Dendritic cell treated with granulocyte-macrophage colony-stimulating factor and Interleukin-4, amounts not matched to agents 40 ng/mL and 50 ng/mL, for 4 days (primary cell): ENCODE data around the gene ATRIP.
"Not testable (repeated sequence)": the region's sequence is repeated elsewhere in the genome, so short reads cannot be mapped to it uniquely, and the experiment has no call there.

Experiments used
- H3K27ac Mint-ChIP-seq: one replicate; pipeline ENCODE4 v1.8.0; 2022; ENCODE audit warnings: mild to moderate bottlenecking, mixed read lengths
- H3K27me3 Mint-ChIP-seq: one replicate; pipeline ENCODE4 v1.8.0; 2022; ENCODE audit warnings: mild to moderate bottlenecking, mixed read lengths
- H3K36me3 Mint-ChIP-seq: one replicate; pipeline ENCODE4 v1.8.0; 2022; ENCODE audit warnings: low read depth, mixed read lengths
- H3K4me1 Mint-ChIP-seq: one replicate; pipeline ENCODE4 v1.8.0; 2022; ENCODE audit warnings: low read depth, mixed read lengths
- H3K4me3 Mint-ChIP-seq: one replicate; pipeline ENCODE4 v1.8.0; 2022; ENCODE audit warnings: mild to moderate bottlenecking, moderate library complexity, mixed read lengths
- H3K9me3 Mint-ChIP-seq: one replicate; pipeline ENCODE4 v1.8.0; 2022; ENCODE audit warnings: mixed read lengths
- intact Hi-C: fragments of 100-400 bp; cut with micrococcal nuclease; formaldehyde crosslinking; loops from one replicate; pipeline ENCODE4 v1.15.0; 2022

ATRIP gene

GRCh38 chr3:48446043-48446424, 503 bp upstream of the ATRIP start:
- Mint-ChIP-seq H3K4me1 (peaks cover 28% of the 10 kb centered on the region), H3K27me3 (no peaks in the 10 kb centered on the region), H3K36me3 (peaks cover 54% of the 10 kb centered on the region), H3K27ac (peak overlapping the region; percentile 93), H3K4me3 (peak overlapping the region; percentile 79), H3K9me3 (no peaks in the 10 kb centered on the region)
- intact Hi-C loops, result no loop called here

- no peak overlapping the region for H3K4me3 Mint-ChIP-seq
- no peaks in the 10 kb centered on the region for H3K9me3 Mint-ChIP-seq
- peaks cover 21% of the 10 kb centered on the region for H3K4me1 Mint-ChIP-seq
- H3K36me3 Mint-ChIP-seq, result peaks cover 69% of the 10 kb centered on the region
- no peaks in the 10 kb centered on the region for H3K27me3 Mint-ChIP-seq
- no peak overlapping the region for H3K27ac Mint-ChIP-seq
- intact Hi-C loops, result no loop called here
These were observed 4.7 kb downstream of the ATRIP start for GRCh38 chr3:48451270-48451669.

GRCh38 chr3:48456456-48456855, 9.9 kb downstream of the ATRIP start:
- H3K9me3 Mint-ChIP-seq, result no peaks in the 10 kb centered on the region
- H3K27ac Mint-ChIP-seq, result no peak overlapping the region
- intact Hi-C loops, result no loop called here
- peaks cover 90% of the 10 kb centered on the region for H3K36me3 Mint-ChIP-seq
- no peak overlapping the region for H3K4me3 Mint-ChIP-seq
- H3K4me1 Mint-ChIP-seq, result no peaks in the 10 kb centered on the region
- H3K27me3 Mint-ChIP-seq, result no peaks in the 10 kb centered on the region

- Mint-ChIP-seq H3K27me3 (no peaks in the 10 kb centered on the region), H3K4me1 (no peaks in the 10 kb centered on the region), H3K9me3 (no peaks in the 10 kb centered on the region), H3K36me3 (peaks cover 70% of the 10 kb centered on the region), H3K4me3 (no peak overlapping the region), H3K27ac (no peak overlapping the region)
- intact Hi-C loops, result no loop called here
These were observed 12.8 kb downstream of the ATRIP start for GRCh38 chr3:48459331-48459730.

- H3K27me3 Mint-ChIP-seq, result no peaks in the 10 kb centered on the region
- no peak overlapping the region for H3K4me3 Mint-ChIP-seq
- H3K36me3 Mint-ChIP-seq, result peaks cover 64% of the 10 kb centered on the region
- intact Hi-C loops, result loop anchor here (10.0 kb wide), 1 partner anchor 225 kb away; the partner anchor contains the start of gene NCKIPSD
- no peaks in the 10 kb centered on the region for H3K9me3 Mint-ChIP-seq
- no peak overlapping the region for H3K27ac Mint-ChIP-seq
- peaks cover 3% of the 10 kb centered on the region for H3K4me1 Mint-ChIP-seq
These were observed 13.4 kb downstream of the ATRIP start for GRCh38 chr3:48459773-48460516.

- Mint-ChIP-seq H3K9me3 (no peaks in the 10 kb centered on the region), H3K36me3 (peaks cover 60% of the 10 kb centered on the region), H3K4me1 (peaks cover 8% of the 10 kb centered on the region), H3K4me3 (no peak overlapping the region), H3K27ac (no peak overlapping the region), H3K27me3 (no peaks in the 10 kb centered on the region)
- intact Hi-C loops, result loop anchor here (10.0 kb wide), 1 partner anchor 224 kb away; the partner anchor contains the start of gene NCKIPSD
These were observed 14.0 kb downstream of the ATRIP start for GRCh38 chr3:48460517-48460902.

GRCh38 chr3:48461767-48462166, 15.2 kb downstream of the ATRIP start:
- H3K27me3 Mint-ChIP-seq, H3K9me3 Mint-ChIP-seq, H3K27ac Mint-ChIP-seq, H3K4me3 Mint-ChIP-seq: not testable (repeated sequence)
- intact Hi-C loops, result loop anchor here (10.0 kb wide), 1 partner anchor 223 kb away; the partner anchor contains the start of gene NCKIPSD
- Mint-ChIP-seq H3K4me1 (peaks cover 15% of the 10 kb centered on the region), H3K36me3 (peaks cover 60% of the 10 kb centered on the region)

- no peak overlapping the region for H3K27ac Mint-ChIP-seq
- H3K4me1 Mint-ChIP-seq, result peaks cover 34% of the 10 kb centered on the region
- H3K36me3 Mint-ChIP-seq, result peaks cover 71% of the 10 kb centered on the region
- no peaks in the 10 kb centered on the region for H3K27me3 Mint-ChIP-seq
- no peak overlapping the region for H3K4me3 Mint-ChIP-seq
- intact Hi-C loops, result loop anchor here (10.0 kb wide), 1 partner anchor 221 kb away; the partner anchor contains the start of gene NCKIPSD
- H3K9me3 Mint-ChIP-seq, result no peaks in the 10 kb centered on the region
These were observed 17.2 kb downstream of the ATRIP start for GRCh38 chr3:48463703-48464102.

GRCh38 chr3:48464713-48465221, 18.2 kb downstream of the ATRIP start:
- no peaks in the 10 kb centered on the region for H3K9me3 Mint-ChIP-seq
- H3K36me3 Mint-ChIP-seq, result peaks cover 71% of the 10 kb centered on the region
- no peak overlapping the region for H3K4me3 Mint-ChIP-seq
- peak overlapping the region; percentile 100 for H3K27ac Mint-ChIP-seq
- H3K4me1 Mint-ChIP-seq, result peaks cover 45% of the 10 kb centered on the region
- no peaks in the 10 kb centered on the region for H3K27me3 Mint-ChIP-seq
- intact Hi-C loops, result loop anchor here (1.0 to 10.0 kb wide), 3 partner anchors 9 to 220 kb away; partner anchors contain the start of gene NCKIPSD

GRCh38 chr3:48465237-48465530, 18.6 kb downstream of the ATRIP start:
- Mint-ChIP-seq H3K36me3 (peaks cover 71% of the 10 kb centered on the region), H3K27ac (peak overlapping the region; percentile 100), H3K27me3 (no peaks in the 10 kb centered on the region), H3K4me3 (no peak overlapping the region), H3K4me1 (peaks cover 49% of the 10 kb centered on the region), H3K9me3 (no peaks in the 10 kb centered on the region)
- intact Hi-C loops, result loop anchor here (1.0 to 10.0 kb wide), 3 partner anchors 8 to 220 kb away; partner anchors contain the start of gene NCKIPSD

GRCh38 chr3:48465531-48466378, 19.2 kb downstream of the ATRIP start:
- Mint-ChIP-seq H3K36me3 (peaks cover 71% of the 10 kb centered on the region), H3K4me1 (peaks cover 54% of the 10 kb centered on the region), H3K27me3 (no peaks in the 10 kb centered on the region), H3K27ac (peak overlapping the region; percentile 100), H3K4me3 (peak overlapping the region; percentile 87), H3K9me3 (no peaks in the 10 kb centered on the region)
- intact Hi-C loops, result loop anchor here (1.0 to 10.0 kb wide), 3 partner anchors 8 to 219 kb away; partner anchors contain the start of gene NCKIPSD

GRCh38 chr3:48466386-48467109, 20.0 kb downstream of the ATRIP start:
- peaks cover 67% of the 10 kb centered on the region for H3K36me3 Mint-ChIP-seq

GRCh38 chr3:48467110-48467454, 20.5 kb downstream of the ATRIP start:
- Mint-ChIP-seq H3K9me3 (no peaks in the 10 kb centered on the region), H3K27me3 (no peaks in the 10 kb centered on the region), H3K4me1 (peaks cover 59% of the 10 kb centered on the region), H3K27ac (peak overlapping the region; percentile 100), H3K4me3 (peak overlapping the region; percentile 87), H3K36me3 (peaks cover 65% of the 10 kb centered on the region)
- intact Hi-C loops, result loop anchor here (10.0 kb wide), 1 partner anchor 218 kb away; the partner anchor contains the start of gene NCKIPSD

More at GRCh38 chr3:48466386-48467109, 20.0 kb downstream of the ATRIP start:
- Mint-ChIP-seq H3K27me3 (no peaks in the 10 kb centered on the region), H3K27ac (peak overlapping the region; percentile 100), H3K4me3 (peak overlapping the region; percentile 87), H3K4me1 (peaks cover 59% of the 10 kb centered on the region), H3K9me3 (no peaks in the 10 kb centered on the region)
- intact Hi-C loops, result loop anchor here (10.0 kb wide), 1 partner anchor 218 kb away; the partner anchor contains the start of gene NCKIPSD
